K562 (cell line): ENCODE results near the gene FST. TPM values are rescaled to one million over a fixed set of nuclear protein-coding genes. Genes with fewer than 3 reads are reported as not detected.

Source experiments
- ATAC-seq: fragments of 200-7000 bp; cut with Tn5 transposase; 3 replicates; pipeline ENCODE4 v1.9.1; 2020; ENCODE audit warnings: moderate library complexity
- BruUV-seq: library from RNA; stranded (reverse); fragments of 400-500 nt; replicated peaks from 2 replicates; lab custom pipeline; 2021; lab: Mats Ljungman, UMichigan
- CTCF ChIA-PET: fragments of 300-600 bp; formaldehyde crosslinking; extraction: SDS; loops from one replicate; lab custom pipeline; 2021; ENCODE audit warnings: low intra/inter-chr PET ratio; lab: Yijun Ruan, JAX
- POLR2A ChIA-PET: fragments of 300-600, 350-650 bp; sonication (Branson Sonifier 250); formaldehyde crosslinking; extraction: SDS; loops from one replicate; lab custom pipeline; 2021; ENCODE audit warnings: antibody characterized with exemption, inconsistent platforms; lab: Yijun Ruan, JAX
- DNase-seq, 4 experiments: peaks; one replicate each; pipeline versions ENCODE4 v3.0.0 to v3.0.0-alpha.2; 2011 to 2018; ENCODE audit warnings: low spot score in 3 of 4, mixed read lengths in 3 of 4; ENCODE audit errors: extremely low read depth in 1 of 4
- FAIRE-seq: peaks from 2 replicates; lab custom pipeline; 2011; peaks lifted over from hg19 to GRCh38; lab: Jason Lieb, UNC
- H2AFZ ChIP-seq: 2 replicates; pipeline ENCODE4 v1.6.0; 2011; ENCODE audit warnings: low read depth, low read length, control low read depth, inconsistent platforms
- H3K27ac ChIP-seq: fragments of 200-600 bp; 3 replicates; pipeline ENCODE4 v1.8.0; 2011; ENCODE audit warnings: low read depth, mild to moderate bottlenecking, control low read depth, inconsistent platforms, low read length, moderate library complexity, mixed read lengths; ENCODE audit errors: extremely low read depth
- H3K27me3 ChIP-seq, 2 experiments: fragments of 300-600 bp in 1 of 2; 2 replicates in 1 of 2; 3 replicates in 1 of 2; pipeline versions ENCODE4 v1.6.0 to v1.8.0; 2011; ENCODE audit warnings: inconsistent platforms in 2 of 2, low read length in 2 of 2, mild to moderate bottlenecking in 1 of 2, mixed read lengths in 1 of 2, moderate library complexity in 1 of 2; ENCODE audit not compliant: control insufficient read depth in 2 of 2, insufficient read depth in 2 of 2
- H3K36me3 ChIP-seq: fragments of 300-600 bp; 3 replicates; pipeline ENCODE4 v1.8.0; 2011; ENCODE audit warnings: mild to moderate bottlenecking, low read length, inconsistent platforms; ENCODE audit not compliant: control insufficient read depth, insufficient read depth
- H3K4me1 ChIP-seq, 2 experiments: fragments of 200-600 bp in 1 of 2; replicated peaks in 1 of 2; 2 replicates in 1 of 2; 3 replicates in 1 of 2; pipeline versions ENCODE4 v1.5.1 to v1.8.0; 2011; ENCODE audit warnings: inconsistent platforms in 2 of 2, low read length in 2 of 2, mild to moderate bottlenecking in 1 of 2, mixed read lengths in 1 of 2, moderate library complexity in 1 of 2; ENCODE audit not compliant: control insufficient read depth in 2 of 2, insufficient read depth in 2 of 2
- H3K4me2 ChIP-seq: 2 replicates; pipeline ENCODE4 v1.6.1; 2011; ENCODE audit warnings: low read length, control low read depth, inconsistent platforms, mixed read lengths; ENCODE audit not compliant: insufficient read depth
- H3K4me3 ChIP-seq: fragments of 200-600 bp; sonication (generic), shearing (Covaris generic); 2 replicates; pipeline ENCODE4 v1.5.1; 2016; ENCODE audit warnings: control low read depth, inconsistent platforms
- H3K79me2 ChIP-seq: fragments of 200-600 bp; 3 replicates; pipeline ENCODE4 v1.8.0; 2011; ENCODE audit warnings: low read length, inconsistent platforms; ENCODE audit not compliant: control insufficient read depth, insufficient read depth
- H3K9ac ChIP-seq, 2 experiments: 2 replicates each; pipeline versions ENCODE4 v1.6.0 to v1.6.1; 2011; ENCODE audit warnings: low read depth in 2 of 2, low read length in 2 of 2, control low read depth in 1 of 2, inconsistent platforms in 1 of 2, mild to moderate bottlenecking in 1 of 2, mixed read lengths in 1 of 2; ENCODE audit not compliant: insufficient read depth in 1 of 2
- H3K9me1 ChIP-seq: one replicate; pipeline ENCODE4 v1.6.0; 2011; ENCODE audit warnings: inconsistent platforms, mild to moderate bottlenecking, low read length, moderate library complexity; ENCODE audit not compliant: control insufficient read depth, insufficient read depth
- H3K9me3 ChIP-seq: replicated peaks from 2 replicates; pipeline ENCODE4 v1.5.1; 2011; ENCODE audit warnings: low read depth, low read length, inconsistent platforms; ENCODE audit not compliant: control insufficient read depth, insufficient read depth
- H4K20me1 ChIP-seq: replicated peaks from 2 replicates; pipeline ENCODE4 v1.6.1; 2011; ENCODE audit warnings: low read length, inconsistent platforms, mixed read lengths; ENCODE audit not compliant: control insufficient read depth, insufficient read depth
- AFF4 ChIP-seq: sonication (generic); formaldehyde crosslinking; IDR thresholded peaks from 2 replicates; pipeline ENCODE4 v1.8.0; 2023; ENCODE audit warnings: mild to moderate bottlenecking, missing genetic modification reagents
- ARID2 ChIP-seq: fragments of 450-650 bp; IDR thresholded peaks from 2 replicates; pipeline ENCODE4 v1.6.1; 2017; ENCODE audit warnings: antibody characterized with exemption, mild to moderate bottlenecking
- BCOR ChIP-seq: fragments of 450-650 bp; IDR thresholded peaks from 2 replicates; pipeline ENCODE4 v1.6.1; 2016
- FOXJ2 ChIP-seq: fragments of 200-800 bp; sonication (Bioruptor generic); IDR thresholded peaks from 2 replicates; pipeline ENCODE4 v1.6.1; 2016; ENCODE audit warnings: missing genetic modification characterization, missing compliant biosample characterization
- MCM3 ChIP-seq: fragments of 450-650 bp; IDR thresholded peaks from 2 replicates; pipeline ENCODE4 v1.6.1; 2016
- MTA3 ChIP-seq: fragments of 450-650 bp; formaldehyde crosslinking; IDR thresholded peaks from 2 replicates; pipeline ENCODE4 v1.6.1; 2017; ENCODE audit warnings: mild to moderate bottlenecking, borderline replicate concordance
- MXI1 ChIP-seq: IDR thresholded peaks from 2 replicates; pipeline ENCODE4 v1.6.1; 2011; ENCODE audit warnings: low read depth, mild to moderate bottlenecking, improper control_type of control experiment, low read length
- RAD51 ChIP-seq: fragments of 450-650 bp; IDR thresholded peaks from 2 replicates; pipeline ENCODE4 v1.7.1; 2016; ENCODE audit warnings: low read depth, mild to moderate bottlenecking, borderline replicate concordance
- TCF15 ChIP-seq: fragments of 250-450 bp; sonication (Bioruptor Pico); IDR thresholded peaks from 2 replicates; pipeline ENCODE4 v1.8.0; 2022; ENCODE audit warnings: moderate library complexity, mild to moderate bottlenecking, inconsistent platforms
- TGIF2 ChIP-seq: sonication (generic); formaldehyde crosslinking; IDR thresholded peaks from 2 replicates; pipeline ENCODE4 v1.8.1; 2022; ENCODE audit warnings: mild to moderate bottlenecking, missing genetic modification reagents, moderate library complexity
- ZNF395 ChIP-seq: fragments of 200-800 bp; sonication (Bioruptor generic); IDR thresholded peaks from 2 replicates; pipeline ENCODE4 v1.6.1; 2017; ENCODE audit warnings: missing genetic modification characterization, missing compliant biosample characterization
- ZNF41 ChIP-seq: fragments of 250-450 bp; sonication (Bioruptor Pico); conservative IDR thresholded peaks from 2 replicates; pipeline ENCODE4 v1.4.0; 2020; ENCODE audit warnings: mild to moderate bottlenecking
- in situ Hi-C: fragments of 300-500 bp; cut with MboI; formaldehyde crosslinking; loops from 4 replicates; pipeline ENCODE4 v1.15.0; 2018; ENCODE audit warnings: inconsistent platforms, mixed read lengths
- intact Hi-C: fragments of 100-400 bp; cut with micrococcal nuclease; formaldehyde crosslinking; loops from 2 replicates; pipeline ENCODE4 v1.14.2; 2022
- polyA plus RNA-seq, 8 experiments: library from polyadenylated mRNA; depleted of rRNA in 4 of 8; stranded (reverse) in 5 of 8; unstranded in 3 of 8; fragments of >200 nt; fragmentation: Nextera tagmentation in 2 of 8; fragmentation: Illumina TruSeq in 1 of 8; extraction: Ambion mirVana in 2 of 8; extraction: Trizol in 1 of 8; gene quantifications; 2 replicates each; pipeline versions ENCODE4 v1.2.1 to v1.2.3, GENCODE V29; 2011 to 2014; ENCODE audit warnings: inconsistent platforms in 1 of 8, missing spikeins in 1 of 8
- total RNA-seq, 7 experiments: library from RNA; depleted of rRNA in 6 of 7; stranded (reverse); fragments of >200 nt in 6 of 7; fragmentation: Illumina TruSeq in 2 of 7; extraction: Trizol in 2 of 7; gene quantifications; 2 replicates each; pipeline versions ENCODE4 v1.2.1 to v1.2.3, GENCODE V29; 2011 to 2021; ENCODE audit warnings: low replicate concordance in 1 of 7

FST gene
- total and polyA plus RNA-seq, 9 of the 15 experiments (the other 6 are each of a cell fraction or from before 2014, with no cell fraction given) = 0.03 to 0.27 TPM; not detected in 7

GRCh38 chr5:53490747-53491146, 10.3 kb downstream of the FST start:
- H3K9me1 ChIP-seq = no peaks in the 10 kb centered on the region
- H3K9me3 ChIP-seq = no peaks in the 10 kb centered on the region
- no peaks in the 10 kb centered on the region for H3K36me3 ChIP-seq
- in situ Hi-C loops = no loop called here
- H3K9ac ChIP-seq = no peak overlapping the region
- no peak overlapping the region for H3K4me2 ChIP-seq
- intact Hi-C loops = no loop called here
- ChIA-PET POLR2A (no interaction called here), CTCF (no interaction called here)
- H3K79me2 ChIP-seq = no peaks in the 10 kb centered on the region
- FAIRE-seq = no peak
- DNase-seq = no peak
- H3K4me1 ChIP-seq = no peaks in the 10 kb centered on the region
- H3K27ac ChIP-seq = no peak overlapping the region
- no peaks in the 10 kb centered on the region for H4K20me1 ChIP-seq
- no peak overlapping the region for H3K4me3 ChIP-seq
- peaks cover 2 to 8% of the 10 kb centered on the region in 2 experiments; a peak in 4 of 5 replicates for H3K27me3 ChIP-seq
- no peak overlapping the region for H2AFZ ChIP-seq
- no TSS peak for BruUV-seq
- ATAC-seq = no peak
- TF ChIP-seq MCM3 = no peak
- TF ChIP-seq ZNF395 (CRISPR knock-in tag) = no peak
- TF ChIP-seq MXI1 = no peak
- no peak for TF ChIP-seq AFF4 (CRISPR knock-in tag)
- TF ChIP-seq ARID2 = no peak
- TF ChIP-seq RAD51 = no peak
- no peak for TF ChIP-seq TCF15 (CRISPR knock-in tag)
- TF ChIP-seq TGIF2 (CRISPR knock-in tag) = no peak
- no peak for TF ChIP-seq BCOR
- TF ChIP-seq ZNF41 (CRISPR knock-in tag) = no peak
- no peak for TF ChIP-seq MTA3
- TF ChIP-seq FOXJ2 (tag) = no peak
